Hematopoietic multipotent progenitor cell treated with erythropoietin and hydrocortisone succinate and interleukin-3 and kit ligand, for 15 days (in vitro differentiated cells): Measurements from ENCODE around the gene POU2AF2.
"Not testable (repeated sequence)": the region's sequence is repeated elsewhere in the genome, so short reads cannot be mapped to it uniquely, and the experiment has no call there.

ENCODE experiments used
- DNase-seq: peaks from one replicate; pipeline ENCODE4 v3.0.0-alpha.2; 2015; ENCODE audit warnings: low spot score

POU2AF2 gene

GRCh38 chr11:111259896-111260295 lies 14.4 kb downstream of the POU2AF2 start:
- DNase-seq = no peak

- no peak for DNase-seq
These were observed 15.3 kb downstream of the POU2AF2 start for GRCh38 chr11:111260811-111261210.

- no peak for DNase-seq
These were observed 19.1 kb downstream of the POU2AF2 start for GRCh38 chr11:111264646-111265045.

GRCh38 chr11:111265421-111265820 lies 19.9 kb downstream of the POU2AF2 start:
- no peak for DNase-seq

GRCh38 chr11:111268303-111268702 lies 22.8 kb downstream of the POU2AF2 start:
- not testable (repeated sequence) for DNase-seq

GRCh38 chr11:111269146-111269868 lies 23.8 kb downstream of the POU2AF2 start:
- no peak for DNase-seq

- DNase-seq = no peak
These were observed 26.9 kb downstream of the POU2AF2 start for GRCh38 chr11:111272420-111272819.

- no peak for DNase-seq
These were observed 37.1 kb downstream of the POU2AF2 start for GRCh38 chr11:111282562-111283075.

GRCh38 chr11:111283945-111284481 lies 38.5 kb downstream of the POU2AF2 start:
- no peak for DNase-seq

GRCh38 chr11:111285189-111286091 lies 39.9 kb downstream of the POU2AF2 start:
- no peak for DNase-seq

- no peak for DNase-seq
These were observed 46.2 kb downstream of the POU2AF2 start for GRCh38 chr11:111291764-111292163.

GRCh38 chr11:111292408-111292807 lies 46.9 kb downstream of the POU2AF2 start:
- DNase-seq = not testable (repeated sequence)

GRCh38 chr11:111296196-111296595 lies 50.7 kb downstream of the POU2AF2 start:
- DNase-seq = no peak

- DNase-seq = no peak
These were observed 52.2 kb downstream of the POU2AF2 start for GRCh38 chr11:111297696-111298095.

- DNase-seq = no peak
These were observed 53.0 kb downstream of the POU2AF2 start, which contains the start of gene POU2AF3 for GRCh38 chr11:111298413-111299100. TSS of gene POU2AF3 (plus strand) at chr11:111298546. CDS start at chr11:111298582, 36 bp downstream.

- DNase-seq = no peak
These were observed 53.8 kb downstream of the POU2AF2 start for GRCh38 chr11:111299101-111300026.

- DNase-seq = no peak
These were observed 55.0 kb downstream of the POU2AF2 start for GRCh38 chr11:111300569-111300968.

GRCh38 chr11:111301004-111301841 lies 55.7 kb downstream of the POU2AF2 start:
- DNase-seq = no peak

GRCh38 chr11:111301842-111302118 lies 56.3 kb downstream of the POU2AF2 start:
- no peak for DNase-seq

- DNase-seq = no peak
These were observed 56.8 kb downstream of the POU2AF2 start for GRCh38 chr11:111302298-111302697.
